Measurements from ENCODE around the gene CDC14A. TPM values are rescaled to one million over a fixed set of nuclear protein-coding genes. Genes with fewer than 3 reads are reported as not detected.

Gene CDC14A
- total RNA-seq, 2 experiments from 2014 or later, result 4.9 to 7.2 TPM

DNA sequence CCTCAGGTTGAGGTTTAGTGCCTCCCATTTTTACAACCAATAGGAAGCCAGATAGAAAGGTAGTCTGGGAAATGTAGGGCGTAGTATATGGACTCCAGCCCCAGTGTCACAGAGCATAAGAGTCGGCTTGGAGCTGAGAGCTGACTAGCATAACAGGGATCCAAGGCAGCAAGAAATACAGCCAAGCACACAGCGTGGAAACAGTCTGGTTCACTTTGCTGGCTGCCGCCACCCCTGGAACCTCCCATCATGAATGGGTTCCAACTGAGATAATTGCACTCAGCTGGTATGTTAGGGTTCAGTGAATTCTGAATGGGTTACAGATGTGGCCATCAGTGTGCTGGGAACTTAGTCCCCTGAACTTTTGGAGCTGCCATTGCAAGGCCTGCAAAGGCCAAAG is 108.9 kb downstream of the CDC14A start:
- POLR2A ChIA-PET, result interaction anchor here (0.6 to 1.2 kb wide), 2 partner anchors 38 to 695 kb away, joined by 3 to 5 read pairs; no protein-coding TSS in a partner anchor
- H4K20me1 ChIP-seq (ENCODE audit: insufficient read depth, low read length), result no peaks in the 10 kb centered on the region
- no peaks in the 10 kb centered on the region for H3K9me3 ChIP-seq (ENCODE audit: low read length)
- intact Hi-C loops (cut with micrococcal nuclease; ENCODE audit: unreplicated experiment), result loop anchor here (5.0 kb wide), 1 partner anchor 76 kb away; the partner anchor contains the start of gene GPR88
- H3K4me3 ChIP-seq (ENCODE audit: low read depth, low read length, poor library complexity, severe bottlenecking), result no peak overlapping the region
- no peaks in the 10 kb centered on the region for H3K79me2 ChIP-seq (ENCODE audit: insufficient read depth, low read depth, low read length)
- H2AFZ ChIP-seq (ENCODE audit: low read length), result no peak overlapping the region
- CTCF ChIA-PET (ENCODE audit: unreplicated experiment), result no interaction called here
- BruUV-seq (replicated peaks), result no TSS peak
- H3K27ac ChIP-seq (ENCODE audit: low read depth, low read length, poor library complexity, severe bottlenecking), result no peak overlapping the region
- H3K4me1 ChIP-seq (ENCODE audit: insufficient read depth, low read length, poor library complexity, severe bottlenecking), result peaks cover 8% of the 10 kb centered on the region
- TF ChIP-seq EZH2phosphoT487 (IDR thresholded peaks at IDR 0.05; ENCODE audit: borderline replicate concordance, low read depth, low read length) (no peak), CTCF (conservative IDR thresholded peaks at IDR 0.05; ENCODE audit: low read length) (no peak)
- no peaks in the 10 kb centered on the region for H3K9me2 ChIP-seq (ENCODE audit: insufficient read depth, low read length)
- H3K4me2 ChIP-seq (ENCODE audit: low read length), result no peak overlapping the region
- H3K36me3 ChIP-seq (ENCODE audit: insufficient read depth, low read length), result no peaks in the 10 kb centered on the region
- DNase-seq (ENCODE audit: low spot score), result no peak

- POLR2A ChIA-PET, result interaction anchor here (0.7 kb wide), 1 partner anchor 406 kb away, joined by 3 read pairs; no protein-coding TSS in a partner anchor
- no peaks in the 10 kb centered on the region for H4K20me1 ChIP-seq (ENCODE audit: insufficient read depth, low read length)
- no TSS peak for BruUV-seq (replicated peaks)
- no peaks in the 10 kb centered on the region for H3K79me2 ChIP-seq (ENCODE audit: insufficient read depth, low read depth, low read length)
- no peaks in the 10 kb centered on the region for H3K9me2 ChIP-seq (ENCODE audit: insufficient read depth, low read length)
- DNase-seq (ENCODE audit: low spot score), result no peak
- H2AFZ ChIP-seq (ENCODE audit: low read length), result no peak overlapping the region
- CTCF ChIA-PET (ENCODE audit: unreplicated experiment), result interaction anchor here (1.0 kb wide), 1 partner anchor 406 kb away, joined by 3 read pairs; no protein-coding TSS in a partner anchor
- peaks cover 8% of the 10 kb centered on the region for H3K4me1 ChIP-seq (ENCODE audit: insufficient read depth, low read length, poor library complexity, severe bottlenecking)
- no peak overlapping the region for H3K4me3 ChIP-seq (ENCODE audit: low read depth, low read length, poor library complexity, severe bottlenecking)
- intact Hi-C loops (cut with micrococcal nuclease; ENCODE audit: unreplicated experiment), result loop anchor here (1.0 to 5.0 kb wide), 2 partner anchors 75 to 406 kb away; partner anchors contain the start of gene GPR88
- no peak for TF ChIP-seq CTCF (conservative IDR thresholded peaks at IDR 0.05; ENCODE audit: low read length)
- TF ChIP-seq EZH2phosphoT487 (IDR thresholded peaks at IDR 0.05; ENCODE audit: borderline replicate concordance, low read depth, low read length), result no peak
- no peaks in the 10 kb centered on the region for H3K36me3 ChIP-seq (ENCODE audit: insufficient read depth, low read length)
- H3K27ac ChIP-seq (ENCODE audit: low read depth, low read length, poor library complexity, severe bottlenecking), result no peak overlapping the region
- no peak overlapping the region for H3K4me2 ChIP-seq (ENCODE audit: low read length)
- H3K9me3 ChIP-seq (ENCODE audit: low read length), result no peaks in the 10 kb centered on the region
Measured at GRCh38 chr1:100462326-100463025, 110.2 kb downstream of the CDC14A start.
